ENCODE results near the gene ACACB. TPM values are rescaled to one million over a fixed set of nuclear protein-coding genes. Genes with fewer than 3 reads are reported as not detected.

Gene ACACB
- total RNA-seq, 1 donor from 2014 or later = 4.9 TPM

DNA sequence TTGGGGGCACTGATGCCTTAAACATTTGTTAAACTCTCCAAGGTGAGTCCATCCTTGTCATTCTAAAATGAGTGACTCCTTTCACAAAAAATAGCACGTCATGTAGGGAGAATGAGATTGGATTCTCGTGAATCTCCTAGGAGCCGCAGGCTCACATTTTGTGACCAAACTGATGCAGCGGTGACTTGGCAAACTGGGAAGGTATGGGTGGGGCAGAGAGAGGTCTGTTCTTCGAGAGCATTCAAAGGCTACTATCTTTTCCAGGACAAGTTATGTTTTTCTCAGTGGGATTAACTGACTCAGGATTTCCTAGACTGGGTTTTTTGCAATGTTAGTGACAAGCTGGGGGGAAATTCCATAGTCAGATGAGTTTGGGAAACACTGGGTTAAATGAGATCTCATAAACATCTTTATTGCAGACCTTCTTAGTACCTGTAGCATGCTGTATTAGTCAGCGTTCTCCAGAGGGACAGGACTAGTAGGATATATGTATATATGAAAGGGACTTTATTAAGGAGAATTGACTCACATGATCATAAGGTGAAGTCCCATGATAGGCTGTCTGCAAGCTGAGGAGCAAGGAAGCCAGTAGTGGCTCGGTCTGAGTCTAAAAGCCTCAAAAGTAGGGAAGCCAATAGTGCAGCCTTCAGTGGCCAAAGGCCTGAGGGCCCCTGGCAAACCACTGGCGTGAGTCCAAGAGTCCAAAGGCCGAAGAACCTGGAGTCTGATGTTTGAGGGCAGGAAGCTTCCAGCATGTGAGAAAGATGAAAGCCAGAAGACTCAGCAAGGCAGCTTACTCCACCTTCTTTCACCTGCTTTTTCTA, 131.7 kb downstream of the ACACB start:
- FAIRE-seq = no peak
- no peak for DNase-seq (ENCODE audit: low spot score in 2 of 2)

DNA sequence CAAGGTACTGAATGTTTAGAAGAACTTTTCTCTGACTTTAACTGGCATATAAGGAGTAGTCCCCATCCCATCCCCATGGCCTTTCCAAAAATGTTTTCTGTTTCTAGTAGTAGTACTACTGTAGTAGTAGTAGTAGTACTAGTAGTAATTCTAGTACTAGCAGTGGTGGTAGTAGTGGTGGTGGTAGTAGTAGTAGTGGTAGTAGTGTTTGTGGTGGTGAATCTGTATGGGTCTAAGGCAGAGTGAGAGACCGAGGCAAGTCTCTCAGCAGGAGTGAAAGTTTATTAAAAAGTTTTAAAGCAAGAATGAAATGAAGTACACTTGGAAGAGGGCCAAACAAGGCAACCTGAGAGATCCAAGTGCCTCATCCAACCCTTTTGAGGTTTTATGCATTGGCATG, 134.1 kb downstream of the ACACB start:
- no peak for DNase-seq (ENCODE audit: low spot score in 2 of 2)
- no peak for FAIRE-seq

DNA sequence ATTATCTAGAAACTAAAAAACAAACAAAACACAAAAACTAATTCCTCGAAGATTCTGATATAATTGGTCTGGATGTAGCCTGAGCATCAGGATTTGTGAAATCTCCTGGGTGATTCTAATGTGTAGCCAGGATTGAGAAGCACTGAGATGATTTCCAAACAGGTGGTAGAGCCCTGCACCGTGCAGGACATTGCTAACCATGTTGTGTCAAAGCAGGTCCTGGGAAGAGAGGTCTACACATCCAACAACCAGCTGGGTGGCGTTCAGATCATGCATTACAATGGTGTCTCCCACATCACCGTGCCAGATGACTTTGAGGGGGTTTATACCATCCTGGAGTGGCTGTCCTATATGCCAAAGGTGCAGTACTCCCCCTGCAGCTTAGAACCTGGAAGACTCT, 136.4 kb downstream of the ACACB start:
- no peak for DNase-seq (ENCODE audit: low spot score in 2 of 2)

DNA sequence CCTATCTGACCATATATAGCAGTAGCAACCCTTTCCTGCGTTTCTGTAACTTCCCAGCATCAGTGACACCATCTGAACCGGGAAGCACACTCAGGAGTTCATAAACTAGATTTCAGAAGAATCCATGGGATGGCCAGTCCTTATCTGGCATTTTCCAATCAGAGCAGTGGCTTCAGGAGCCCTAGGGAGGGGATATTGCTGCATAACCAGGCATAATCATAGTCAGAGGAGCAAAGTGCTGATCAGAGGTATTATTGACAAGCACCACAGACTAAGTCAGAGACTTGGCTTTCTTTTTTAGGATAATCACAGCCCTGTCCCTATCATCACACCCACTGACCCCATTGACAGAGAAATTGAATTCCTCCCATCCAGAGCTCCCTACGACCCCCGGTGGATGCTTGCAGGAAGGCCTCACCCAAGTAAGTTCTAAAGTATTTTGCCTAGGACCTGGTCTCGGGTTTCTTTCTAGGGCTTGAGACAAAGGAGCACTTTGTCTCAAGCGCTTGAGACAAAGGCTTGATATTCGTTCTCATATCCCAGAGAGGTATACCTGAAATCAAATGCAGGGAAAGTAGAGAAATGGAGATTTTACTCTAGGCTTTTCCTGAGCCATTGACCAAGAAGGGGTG, 137.6 kb downstream of the ACACB start:
- DNase-seq (ENCODE audit: low spot score in 2 of 2) (no peak), FAIRE-seq (no peak)

More for the DNA sequence above, 136.4 kb downstream of the ACACB start:
- FAIRE-seq = no peak

DNA sequence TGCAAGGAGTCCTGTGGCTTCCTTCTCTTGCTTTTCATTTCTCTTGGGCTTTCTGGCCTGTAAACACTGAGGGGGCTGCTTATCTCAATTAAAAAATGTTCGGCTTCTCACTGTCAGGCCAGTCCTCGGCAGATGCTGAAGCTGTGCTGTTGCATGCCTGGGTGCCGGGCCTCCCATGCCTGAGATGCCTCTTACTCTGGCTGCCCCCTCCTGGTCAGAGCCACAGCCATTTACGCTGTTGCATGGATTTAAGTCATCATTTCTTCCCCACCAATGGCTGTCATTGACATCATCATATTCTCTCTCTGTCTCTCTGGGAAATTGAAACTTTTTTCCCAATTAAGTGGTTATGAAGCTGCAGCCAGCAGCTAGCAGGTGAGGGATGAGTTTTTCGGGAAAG, 139.0 kb downstream of the ACACB start:
- no peak for FAIRE-seq

DNA sequence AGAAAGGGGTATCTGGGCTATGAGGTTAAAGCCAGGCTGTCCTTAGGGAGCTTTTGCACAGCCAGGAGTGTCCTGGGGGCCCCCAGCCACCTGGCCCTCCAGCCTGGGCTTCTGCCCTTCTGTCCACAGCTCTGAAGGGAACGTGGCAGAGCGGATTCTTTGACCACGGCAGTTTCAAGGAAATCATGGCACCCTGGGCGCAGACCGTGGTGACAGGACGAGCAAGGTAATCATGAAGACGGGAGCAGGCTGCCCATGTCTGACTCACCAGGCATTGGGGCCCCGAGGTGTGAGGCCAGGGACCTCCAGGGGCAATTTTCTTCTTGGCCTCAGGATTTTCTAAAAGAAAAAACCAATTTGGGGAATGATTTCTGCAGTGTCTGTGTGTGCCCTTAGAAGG, 139.6 kb downstream of the ACACB start:
- no peak for DNase-seq (ENCODE audit: low spot score in 2 of 2)
- no peak for FAIRE-seq

More for the DNA sequence above, 139.0 kb downstream of the ACACB start:
- no peak for DNase-seq (ENCODE audit: low spot score in 2 of 2)

DNA sequence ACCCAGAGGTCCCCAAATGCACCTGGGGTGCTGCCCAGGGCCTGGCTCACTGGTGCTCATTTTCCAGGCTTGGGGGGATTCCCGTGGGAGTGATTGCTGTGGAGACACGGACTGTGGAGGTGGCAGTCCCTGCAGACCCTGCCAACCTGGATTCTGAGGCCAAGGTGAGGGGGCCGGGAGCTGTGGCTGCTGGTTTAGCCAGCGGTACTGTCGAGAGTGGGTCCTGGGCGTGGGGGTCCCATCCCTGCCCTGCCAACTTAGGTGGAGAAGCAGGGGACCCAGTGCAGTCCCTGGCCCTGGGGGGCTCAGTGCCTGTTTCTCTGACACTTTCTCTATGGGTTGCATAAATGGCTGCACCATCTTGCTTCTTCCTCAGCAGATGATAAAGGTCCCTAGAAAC, 141.8 kb downstream of the ACACB start:
- no peak for DNase-seq (ENCODE audit: low spot score in 2 of 2)
- no peak for FAIRE-seq

DNA sequence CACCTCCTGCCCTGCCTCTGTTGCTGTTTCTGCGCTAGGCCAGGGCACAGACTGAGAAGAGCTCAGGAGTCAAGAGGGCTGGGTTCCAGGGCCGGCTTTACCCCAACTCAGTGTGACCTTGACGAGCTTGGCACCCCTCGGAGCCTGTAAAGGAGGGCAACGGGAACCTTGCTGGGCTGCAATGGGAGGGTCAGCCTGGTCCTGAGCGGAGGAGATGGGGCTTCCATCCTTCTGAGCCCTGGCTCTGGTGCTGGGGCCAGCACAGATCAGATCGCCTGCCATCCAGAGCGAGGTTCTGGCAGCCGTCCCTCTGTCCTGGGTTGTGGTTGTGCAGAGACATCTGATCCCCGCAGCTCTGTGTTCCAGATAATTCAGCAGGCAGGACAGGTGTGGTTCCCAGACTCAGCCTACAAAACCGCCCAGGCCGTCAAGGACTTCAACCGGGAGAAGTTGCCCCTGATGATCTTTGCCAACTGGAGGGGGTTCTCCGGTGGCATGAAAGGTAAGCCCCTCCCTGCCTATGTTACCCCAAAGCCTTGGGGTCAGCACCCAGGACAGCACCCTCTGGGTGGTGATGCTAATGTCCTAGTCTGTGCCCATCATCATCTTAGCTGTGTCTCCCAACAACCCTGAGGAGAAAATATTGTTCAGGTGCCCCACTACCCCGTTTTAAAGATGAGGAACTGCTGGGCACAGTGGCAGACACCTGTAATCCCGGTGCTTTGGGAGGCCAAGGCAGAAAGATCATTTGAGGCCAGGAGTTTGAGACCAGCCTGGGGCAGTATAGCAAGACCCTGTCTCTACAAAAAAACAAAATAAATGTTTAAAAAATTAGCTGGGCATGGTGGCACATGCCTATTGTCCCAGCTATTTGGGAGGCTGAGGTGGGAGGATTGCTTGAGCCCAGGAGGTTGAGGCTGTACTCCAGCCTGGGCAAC, 142.5 kb downstream of the ACACB start:
- FAIRE-seq = no peak
- DNase-seq (ENCODE audit: low spot score in 2 of 2) = no peak

DNA sequence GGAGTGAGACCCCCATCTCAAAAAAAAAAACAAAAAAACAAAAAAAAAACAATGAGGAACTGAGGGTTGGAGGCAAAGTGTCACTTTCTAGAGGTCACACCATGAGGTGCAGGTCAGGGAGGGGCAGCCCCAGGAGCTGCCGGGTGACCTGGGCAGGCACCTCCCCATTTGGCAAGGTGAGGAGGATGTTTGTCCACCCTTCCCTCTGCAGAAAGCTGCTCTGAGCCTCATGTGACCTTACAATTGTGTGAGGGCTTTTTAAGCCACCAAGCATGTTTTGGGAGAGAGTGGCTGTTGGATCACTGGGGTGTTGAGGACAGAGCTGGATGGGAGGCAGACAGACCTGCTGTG, 143.1 kb downstream of the ACACB start:
- DNase-seq (ENCODE audit: low spot score in 2 of 2) (no peak), FAIRE-seq (no peak)

DNA sequence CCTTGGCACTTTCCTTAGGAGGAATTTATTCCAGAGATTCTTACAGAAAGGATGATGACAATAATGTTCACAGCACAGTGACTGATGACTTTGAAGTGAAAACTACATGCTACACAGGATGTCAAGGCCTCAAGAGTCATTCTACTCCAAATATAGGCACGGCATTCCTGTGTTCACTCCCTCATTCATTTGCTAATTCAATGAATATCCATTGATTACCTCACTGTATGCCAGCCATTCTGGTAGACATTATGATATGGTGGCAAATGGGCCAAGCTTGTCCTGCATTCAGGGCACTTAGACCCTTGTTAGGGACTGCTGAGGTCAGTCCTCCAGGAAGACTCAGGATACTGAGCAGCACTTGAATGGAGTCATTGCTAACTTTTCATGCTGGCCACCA, 144.7 kb downstream of the ACACB start:
- no peak for DNase-seq (ENCODE audit: low spot score in 2 of 2)
- FAIRE-seq = no peak

DNA sequence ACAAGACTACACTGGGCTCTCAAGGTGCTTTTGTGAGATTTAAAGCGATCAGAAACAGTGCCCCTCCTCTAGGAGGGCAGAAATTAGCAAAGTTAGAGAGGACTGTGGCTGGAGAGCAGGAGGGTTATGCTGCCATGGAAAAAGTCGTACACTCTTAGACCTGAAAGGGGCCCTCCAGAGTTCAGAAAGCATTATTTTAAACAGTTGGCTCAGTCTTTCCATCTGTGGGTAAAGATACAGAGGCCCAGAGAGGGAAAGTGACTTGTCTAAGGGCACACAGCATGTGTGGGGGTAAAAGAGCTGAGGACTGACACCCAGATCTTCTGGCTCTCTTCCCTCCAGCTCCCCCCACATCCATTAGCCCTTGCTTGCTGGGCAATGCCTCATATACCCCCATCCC, 145.6 kb downstream of the ACACB start:
- no peak for FAIRE-seq

DNA sequence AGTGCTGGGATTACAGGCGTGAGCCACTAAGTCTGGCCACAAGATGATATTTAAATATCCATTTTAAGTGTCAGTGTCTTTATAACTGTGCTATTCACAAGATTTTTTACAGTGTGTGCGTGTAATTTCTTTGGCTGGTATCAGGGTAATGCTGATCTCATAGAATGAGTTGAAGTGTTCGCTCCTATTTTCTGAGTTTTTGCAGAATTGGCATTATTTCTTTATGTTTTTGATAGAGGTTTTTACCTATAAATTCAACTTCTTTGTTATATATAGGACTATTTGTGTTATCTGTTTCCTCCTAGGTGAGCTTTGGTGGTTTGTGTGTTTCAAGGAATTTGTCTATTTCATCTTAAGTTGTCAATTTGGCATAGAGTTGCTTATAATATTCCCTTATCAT, 147.1 kb downstream of the ACACB start:
- DNase-seq (ENCODE audit: low spot score in 2 of 2) = no peak
- no peak for FAIRE-seq

More for the DNA sequence above, 145.6 kb downstream of the ACACB start:
- DNase-seq (ENCODE audit: low spot score in 2 of 2) = no peak

DNA sequence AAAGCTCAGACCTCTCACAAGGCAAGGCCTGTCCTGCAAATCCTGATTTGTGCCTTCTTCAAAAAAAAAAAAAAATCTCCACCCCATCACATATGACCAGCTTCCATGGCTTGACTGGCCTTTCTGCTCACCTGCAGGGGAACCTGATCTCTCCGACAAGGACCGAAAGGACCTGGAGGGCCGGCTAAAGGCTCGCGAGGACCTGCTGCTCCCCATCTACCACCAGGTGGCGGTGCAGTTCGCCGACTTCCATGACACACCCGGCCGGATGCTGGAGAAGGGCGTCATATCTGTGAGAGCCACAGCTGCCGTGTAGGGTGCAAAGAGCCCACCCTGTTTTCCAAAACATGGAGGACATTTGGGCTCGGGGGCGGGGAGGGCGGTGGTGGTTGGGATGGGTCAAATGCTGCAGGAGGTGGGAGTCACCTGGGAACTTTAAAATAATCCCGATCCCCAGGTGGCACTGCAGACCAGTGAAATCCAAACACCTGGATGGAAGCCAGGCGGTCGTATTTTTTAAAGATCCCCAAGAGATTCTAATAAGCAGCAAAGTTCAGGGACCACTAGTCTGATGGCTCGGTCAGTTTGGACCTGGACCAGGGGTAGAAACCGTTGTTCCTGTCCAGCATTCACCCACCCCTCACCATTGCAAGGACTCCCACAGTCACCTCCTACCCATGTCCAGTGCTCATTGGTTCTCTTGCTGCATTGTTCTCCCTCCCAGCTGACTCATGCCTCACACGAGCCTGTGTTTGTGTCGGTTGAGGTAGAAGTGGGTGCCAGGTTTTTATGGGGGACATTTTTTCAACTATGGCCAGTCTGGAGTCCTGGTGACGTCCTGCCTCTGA, 147.9 kb downstream of the ACACB start:
- FAIRE-seq = no peak
- DNase-seq (ENCODE audit: low spot score in 2 of 2) = peak; percentile 60 to 78

DNA sequence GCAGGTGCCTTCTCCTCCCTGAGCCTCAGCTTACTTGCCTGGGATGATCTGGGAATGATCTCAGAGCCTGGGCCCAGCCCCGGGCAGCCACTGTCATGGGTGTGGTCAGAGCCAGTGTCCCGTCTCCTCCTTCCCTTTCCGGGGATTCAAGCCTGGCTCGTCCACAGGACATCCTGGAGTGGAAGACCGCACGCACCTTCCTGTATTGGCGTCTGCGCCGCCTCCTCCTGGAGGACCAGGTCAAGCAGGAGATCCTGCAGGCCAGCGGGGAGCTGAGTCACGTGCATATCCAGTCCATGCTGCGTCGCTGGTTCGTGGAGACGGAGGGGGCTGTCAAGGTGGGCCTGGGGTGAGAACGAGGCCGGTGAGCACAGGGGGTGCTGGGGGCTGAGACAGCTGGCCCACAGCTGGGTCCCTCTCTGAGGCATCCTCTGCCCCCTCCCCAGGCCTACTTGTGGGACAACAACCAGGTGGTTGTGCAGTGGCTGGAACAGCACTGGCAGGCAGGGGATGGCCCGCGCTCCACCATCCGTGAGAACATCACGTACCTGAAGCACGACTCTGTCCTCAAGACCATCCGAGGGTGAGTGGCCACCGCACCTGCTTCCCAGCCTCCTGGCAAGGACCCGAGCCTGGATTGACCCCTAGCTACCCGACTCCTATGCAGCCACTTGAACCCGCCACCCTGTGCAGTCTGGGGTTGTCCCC, 148.7 kb downstream of the ACACB start:
- no peak for DNase-seq (ENCODE audit: low spot score in 2 of 2)
- FAIRE-seq = no peak

DNA sequence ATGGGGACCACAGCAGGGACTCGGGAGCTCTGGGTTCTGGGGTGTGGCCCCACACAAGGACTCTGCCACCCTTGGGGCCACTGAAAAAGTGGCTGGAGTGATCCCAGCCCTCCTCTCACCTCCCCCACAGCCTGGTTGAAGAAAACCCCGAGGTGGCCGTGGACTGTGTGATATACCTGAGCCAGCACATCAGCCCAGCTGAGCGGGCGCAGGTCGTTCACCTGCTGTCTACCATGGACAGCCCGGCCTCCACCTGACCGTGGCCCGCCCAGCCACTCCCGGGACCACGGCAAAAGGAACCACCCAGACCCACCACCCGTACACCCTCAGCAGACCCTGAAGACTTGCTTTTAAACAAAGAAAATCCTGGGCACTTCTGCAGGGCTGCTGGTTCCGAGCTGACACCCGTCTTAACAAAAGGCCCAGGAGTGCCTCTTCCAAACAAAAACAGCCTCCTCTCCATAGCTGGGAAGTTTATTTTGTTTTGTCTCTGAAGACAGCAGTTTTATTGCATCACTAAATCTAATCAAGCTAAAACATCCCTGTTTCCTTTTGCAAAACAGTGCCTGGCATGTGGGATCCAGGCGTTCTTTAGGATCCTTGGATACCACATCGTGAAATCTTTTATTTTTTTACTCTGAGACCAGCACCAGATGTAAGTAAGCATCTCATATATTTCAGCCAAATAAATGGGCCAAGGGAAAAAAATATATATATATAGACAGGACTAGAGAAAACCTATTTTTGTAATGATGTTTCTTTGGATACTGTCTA, 149.9 kb downstream of the ACACB start:
- FAIRE-seq (no peak), DNase-seq (ENCODE audit: low spot score in 2 of 2) (no peak)

DNA sequence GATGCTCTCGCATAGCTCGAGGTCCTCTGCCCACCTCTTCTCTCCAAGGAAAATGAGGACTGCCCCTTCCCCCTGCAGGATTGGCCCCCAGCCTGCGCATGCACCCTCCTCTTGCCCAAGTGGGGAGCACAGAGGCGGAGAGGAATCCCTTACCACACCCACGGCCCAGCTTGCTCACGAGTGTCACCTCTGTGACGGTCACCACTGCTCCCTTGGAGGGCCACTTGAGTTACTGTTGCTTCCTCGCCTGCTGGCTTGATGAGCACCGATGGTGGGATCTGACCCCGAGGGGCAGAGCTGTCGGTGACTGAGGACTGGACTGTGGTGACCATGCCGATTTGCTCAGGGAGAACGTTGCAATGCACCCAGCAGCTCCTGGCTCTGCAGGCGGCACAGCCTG, 151.0 kb downstream of the ACACB start:
- FAIRE-seq = no peak

DNA sequence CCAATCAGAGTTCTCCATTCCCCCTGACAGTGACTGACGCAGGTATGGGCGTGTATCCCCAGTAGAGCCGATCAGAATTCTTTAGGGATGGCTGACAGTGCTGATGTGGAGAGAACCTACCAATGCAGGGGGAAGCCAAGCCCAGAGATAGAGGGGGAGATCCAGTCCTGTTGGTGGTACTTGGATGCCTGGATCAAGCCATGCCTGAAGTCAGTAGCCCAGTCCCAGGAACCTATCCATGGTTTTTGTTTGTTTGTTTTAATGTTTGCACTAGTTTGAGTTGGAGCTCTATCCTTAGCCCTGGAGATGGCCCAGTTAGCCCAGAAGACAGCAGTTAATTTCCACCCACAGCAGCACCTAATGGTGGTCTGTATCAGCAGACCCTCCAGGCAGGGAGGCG, 152.5 kb downstream of the ACACB start:
- no peak for FAIRE-seq

More for the DNA sequence above, 151.0 kb downstream of the ACACB start:
- no peak for DNase-seq (ENCODE audit: low spot score in 2 of 2)

DNA sequence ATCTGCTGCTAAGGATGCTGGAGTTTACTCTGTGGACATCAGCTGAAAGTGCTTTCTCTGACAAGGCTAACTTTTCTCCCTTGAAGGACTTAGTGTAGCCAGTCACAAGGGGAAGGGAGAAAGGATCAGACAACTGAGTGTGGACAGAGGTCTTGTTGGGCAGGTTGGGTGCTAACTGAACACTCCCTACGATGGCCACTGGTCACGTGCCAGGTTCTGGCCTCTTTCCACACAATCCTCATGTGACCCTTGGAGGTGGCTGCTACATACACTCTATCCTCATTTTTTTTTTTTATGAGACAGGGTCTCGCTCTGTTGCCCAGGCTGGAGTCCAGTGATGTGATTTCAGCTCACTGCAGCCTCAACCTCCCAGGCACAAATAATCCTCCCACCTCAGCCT, 153.0 kb downstream of the ACACB start:
- FAIRE-seq = no peak
- no peak for DNase-seq (ENCODE audit: low spot score in 2 of 2)

More for the DNA sequence above, 152.5 kb downstream of the ACACB start:
- no peak for DNase-seq (ENCODE audit: low spot score in 2 of 2)

DNA sequence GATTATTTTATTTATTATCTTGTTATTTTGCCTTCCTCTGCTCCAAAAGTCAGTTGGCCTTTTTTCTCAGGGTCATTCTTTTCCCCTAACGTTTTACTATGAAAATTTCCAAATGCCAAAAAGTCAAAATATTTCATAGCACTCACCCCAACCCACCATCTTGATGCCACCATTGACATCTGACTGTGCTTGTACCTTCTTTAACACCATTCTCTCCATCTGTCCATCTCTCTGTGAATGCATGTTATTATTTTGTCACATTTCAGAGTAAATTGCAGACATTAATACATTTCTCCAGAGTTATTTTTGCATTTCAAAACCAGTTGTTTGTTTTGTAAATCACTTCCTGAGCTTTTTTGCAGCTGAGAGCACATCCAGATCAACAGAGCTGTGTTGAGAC, 154.1 kb downstream of the ACACB start:
- FAIRE-seq (no peak), DNase-seq (ENCODE audit: low spot score in 2 of 2) (no peak)

Measured in frontal cortex (tissue), 4 donors.